Endothelial cell (in vitro differentiated cells): ENCODE measurements around the gene ACVRL1. TPM values are rescaled to one million over a fixed set of nuclear protein-coding genes. Genes with fewer than 3 reads are reported as not detected.

Experiments
- DNase-seq: peaks from one replicate; pipeline ENCODE4 v3.0.0; 2021; ENCODE audit warnings: low spot score
- H3K27ac Mint-ChIP-seq: one replicate; pipeline ENCODE4 v1.8.0; 2021; ENCODE audit warnings: mixed read lengths, inconsistent platforms; ENCODE audit not compliant: unreplicated experiment
- H3K27me3 Mint-ChIP-seq: one replicate; pipeline ENCODE4 v1.8.0; 2021; ENCODE audit warnings: mild to moderate bottlenecking, moderate library complexity, mixed read lengths, inconsistent platforms; ENCODE audit not compliant: unreplicated experiment
- H3K36me3 Mint-ChIP-seq: one replicate; pipeline ENCODE4 v1.8.0; 2021; ENCODE audit warnings: mild to moderate bottlenecking, low read depth, mixed read lengths, inconsistent platforms; ENCODE audit not compliant: unreplicated experiment
- H3K4me1 Mint-ChIP-seq: one replicate; pipeline ENCODE4 v1.8.0; 2021; ENCODE audit warnings: mild to moderate bottlenecking, mixed read lengths, inconsistent platforms; ENCODE audit not compliant: unreplicated experiment
- H3K4me3 Mint-ChIP-seq: one replicate; pipeline ENCODE4 v1.8.0; 2021; ENCODE audit warnings: mild to moderate bottlenecking, mixed read lengths, inconsistent platforms; ENCODE audit not compliant: unreplicated experiment
- H3K9me3 Mint-ChIP-seq: one replicate; pipeline ENCODE4 v1.8.0; 2021; ENCODE audit warnings: mixed read lengths, inconsistent platforms; ENCODE audit not compliant: unreplicated experiment
- total RNA-seq: library from RNA; stranded (reverse); fragmentation: NEBNext Ultra II Directional; extraction: Animal tissue kit (Norgen Biotek cat#: 25700); gene quantifications from one replicate; pipeline ENCODE4 v1.2.1, GENCODE V29; 2021; ENCODE audit not compliant: unreplicated experiment
- TF ChIP-seq, protein P1 (sequence below): fragments of 200-600 bp; sonication (generic); IDR thresholded peaks from one replicate; pipeline ENCODE4 v1.5.0; 2021; ENCODE audit warnings: antibody characterized with exemption; ENCODE audit not compliant: unreplicated experiment

ACVRL1 gene
- total RNA-seq, 1 donor from 2014 or later = 395 TPM

- peaks cover 3% of the 10 kb centered on the region for H3K36me3 Mint-ChIP-seq
- no peaks in the 10 kb centered on the region for H3K9me3 Mint-ChIP-seq
- H3K27ac Mint-ChIP-seq = no peak overlapping the region
- TF ChIP-seq, protein P1, sequence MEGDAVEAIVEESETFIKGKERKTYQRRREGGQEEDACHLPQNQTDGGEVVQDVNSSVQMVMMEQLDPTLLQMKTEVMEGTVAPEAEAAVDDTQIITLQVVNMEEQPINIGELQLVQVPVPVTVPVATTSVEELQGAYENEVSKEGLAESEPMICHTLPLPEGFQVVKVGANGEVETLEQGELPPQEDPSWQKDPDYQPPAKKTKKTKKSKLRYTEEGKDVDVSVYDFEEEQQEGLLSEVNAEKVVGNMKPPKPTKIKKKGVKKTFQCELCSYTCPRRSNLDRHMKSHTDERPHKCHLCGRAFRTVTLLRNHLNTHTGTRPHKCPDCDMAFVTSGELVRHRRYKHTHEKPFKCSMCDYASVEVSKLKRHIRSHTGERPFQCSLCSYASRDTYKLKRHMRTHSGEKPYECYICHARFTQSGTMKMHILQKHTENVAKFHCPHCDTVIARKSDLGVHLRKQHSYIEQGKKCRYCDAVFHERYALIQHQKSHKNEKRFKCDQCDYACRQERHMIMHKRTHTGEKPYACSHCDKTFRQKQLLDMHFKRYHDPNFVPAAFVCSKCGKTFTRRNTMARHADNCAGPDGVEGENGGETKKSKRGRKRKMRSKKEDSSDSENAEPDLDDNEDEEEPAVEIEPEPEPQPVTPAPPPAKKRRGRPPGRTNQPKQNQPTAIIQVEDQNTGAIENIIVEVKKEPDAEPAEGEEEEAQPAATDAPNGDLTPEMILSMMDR = no peak
- peak overlapping the region; percentile 76 for H3K4me3 Mint-ChIP-seq
- DNase-seq = no peak
- peaks cover 12% of the 10 kb centered on the region for H3K27me3 Mint-ChIP-seq
- H3K4me1 Mint-ChIP-seq = peaks cover 20% of the 10 kb centered on the region
Observed at GRCh38 chr12:51869931-51870330, 37.4 kb upstream of the ACVRL1 start.

DNA sequence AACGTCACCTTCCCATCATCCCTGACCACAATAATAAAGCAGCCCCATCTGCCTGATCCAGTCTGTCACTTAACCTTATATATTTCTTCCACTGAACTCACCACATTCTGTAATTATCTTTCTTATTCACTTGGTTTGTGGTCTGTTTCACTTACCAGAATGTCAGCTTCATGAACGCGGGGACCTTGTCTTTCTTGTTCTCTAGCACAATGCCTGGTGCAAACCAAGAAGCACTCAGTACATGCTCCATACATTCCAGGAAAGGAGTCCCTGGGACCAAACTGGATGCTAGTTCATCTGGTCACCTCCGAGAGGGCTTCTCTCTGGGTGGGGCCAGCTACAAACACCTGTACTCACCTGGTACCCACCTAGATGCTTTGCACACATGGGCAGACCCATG lies 36.8 kb upstream of the ACVRL1 start:
- TF ChIP-seq, protein P1 = no peak
- DNase-seq = no peak
- H3K27me3 Mint-ChIP-seq = peaks cover 12% of the 10 kb centered on the region
- no peaks in the 10 kb centered on the region for H3K9me3 Mint-ChIP-seq
- H3K36me3 Mint-ChIP-seq = peaks cover 3% of the 10 kb centered on the region
- H3K27ac Mint-ChIP-seq = peak overlapping the region; percentile 2
- peak overlapping the region; percentile 76 for H3K4me3 Mint-ChIP-seq
- peaks cover 20% of the 10 kb centered on the region for H3K4me1 Mint-ChIP-seq

- Mint-ChIP-seq H3K4me3 (no peak overlapping the region), H3K9me3 (no peaks in the 10 kb centered on the region), H3K36me3 (peaks cover 3% of the 10 kb centered on the region), H3K4me1 (peaks cover 20% of the 10 kb centered on the region), H3K27me3 (peaks cover 12% of the 10 kb centered on the region), H3K27ac (no peak overlapping the region)
- TF ChIP-seq, protein P1 = no peak
- DNase-seq = no peak
Observed at GRCh38 chr12:51871126-51871525, 36.2 kb upstream of the ACVRL1 start.

- H3K27ac Mint-ChIP-seq = no peak overlapping the region
- H3K4me3 Mint-ChIP-seq = no peak overlapping the region
- DNase-seq = no peak
- H3K4me1 Mint-ChIP-seq = peaks cover 18% of the 10 kb centered on the region
- peaks cover 3% of the 10 kb centered on the region for H3K36me3 Mint-ChIP-seq
- H3K27me3 Mint-ChIP-seq = peaks cover 10% of the 10 kb centered on the region
- no peaks in the 10 kb centered on the region for H3K9me3 Mint-ChIP-seq
- TF ChIP-seq, protein P1 = no peak
Observed at GRCh38 chr12:51871918-51872688, 35.2 kb upstream of the ACVRL1 start.

DNA sequence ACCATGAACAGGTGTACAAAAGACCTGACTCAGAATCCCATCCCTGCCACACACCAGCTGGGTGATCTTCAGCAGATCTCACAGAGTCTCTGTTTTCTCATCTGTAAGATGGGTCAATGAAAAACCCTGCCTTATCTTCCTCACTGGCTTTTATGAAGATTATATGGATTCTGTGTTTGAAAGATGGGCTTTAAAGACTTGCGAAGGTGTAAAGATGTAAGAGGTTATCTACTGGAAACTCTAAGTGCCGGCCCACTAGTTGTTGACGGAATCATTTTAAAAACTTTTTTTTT lies 34.7 kb upstream of the ACVRL1 start:
- H3K4me3 Mint-ChIP-seq = no peak overlapping the region
- H3K36me3 Mint-ChIP-seq = peaks cover 3% of the 10 kb centered on the region
- no peak overlapping the region for H3K27ac Mint-ChIP-seq
- H3K9me3 Mint-ChIP-seq = no peaks in the 10 kb centered on the region
- TF ChIP-seq, protein P1 = no peak
- no peak for DNase-seq
- peaks cover 18% of the 10 kb centered on the region for H3K4me1 Mint-ChIP-seq
- peaks cover 8% of the 10 kb centered on the region for H3K27me3 Mint-ChIP-seq
